Left renal cortex interstitium (tissue), 4 donors: ENCODE results near the gene POTEB. TPM values are rescaled to one million over a fixed set of nuclear protein-coding genes. Genes with fewer than 3 reads are reported as not detected.
"Not testable (repeated sequence)": the region's sequence is repeated elsewhere in the genome, so short reads cannot be mapped to it uniquely, and the experiment has no call there.

Experiments used
- DNase-seq, 4 donors: peaks; one replicate each; pipeline ENCODE4 v3.0.0-alpha.2; 2013; ENCODE audit warnings: low read depth in 4 of 4, low spot score in 2 of 4, missing footprints in 1 of 4
- polyA plus RNA-seq, 4 donors: library from polyadenylated mRNA; unstranded; fragments of 120-200 nt; gene quantifications; one replicate each; pipeline ENCODE4 v1.2.1, GENCODE V29; 2013; ENCODE audit not compliant: insufficient read length in 4 of 4

POTEB gene
- polyA plus RNA-seq = not detected

- DNase-seq = not testable (repeated sequence)
Observed at GRCh38 chr15:21877635-21878034, at the start of gene POTEB. Gene POTEB, minus strand, starts transcription at chr15:21877735. Its CDS starts 489 bp downstream, at chr15:21877246.

GRCh38 chr15:21890955-21891354 is 13.4 kb upstream of the POTEB start:
- not testable (repeated sequence) for DNase-seq

DNA sequence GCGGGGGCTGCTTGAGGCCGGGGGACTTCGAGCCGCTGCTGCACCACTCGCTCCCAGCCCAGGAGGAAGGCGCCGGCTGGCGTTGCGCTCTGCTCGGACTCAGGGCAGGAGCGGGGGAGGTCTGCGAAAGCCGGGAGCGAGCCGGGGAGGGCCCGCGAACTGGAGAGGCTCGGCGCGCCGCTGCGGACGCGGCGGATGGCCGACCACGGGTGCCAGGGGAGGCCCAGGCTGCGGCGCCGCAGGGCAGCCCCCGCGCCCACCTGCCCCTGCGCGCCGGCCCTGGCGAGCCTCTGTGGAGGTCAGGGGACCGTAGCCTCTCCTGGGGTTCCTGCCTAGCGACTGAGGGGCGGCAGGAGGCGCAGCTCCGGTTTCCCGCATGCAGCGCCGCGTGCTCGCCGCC is 12.0 kb upstream of the POTEB start:
- DNase-seq = not testable (repeated sequence)

GRCh38 chr15:21838831-21839230 is 38.7 kb downstream of the POTEB start:
- not testable (repeated sequence) for DNase-seq

Other genes with a start within 250 kb of the POTEB start
- gene OR4M2, start 202.8 kb upstream of the POTEB start, polyA plus RNA-seq = not detected